NCI-H446 (cell line): Measurements from ENCODE around the gene RAB6B.

ENCODE experiments used
- DNase-seq, 2 experiments: peaks; one replicate each; lab custom pipeline; 2025; lab: John Stamatoyannopoulos, UW

The RAB6B gene

GRCh38 chr3:133857767-133858166 is 37.9 kb downstream of the RAB6B start:
- no peak for DNase-seq

- DNase-seq: no peak
Measured at GRCh38 chr3:133856316-133856715, 39.4 kb downstream of the RAB6B start.

GRCh38 chr3:133855772-133856171 is 39.9 kb downstream of the RAB6B start:
- no peak for DNase-seq

GRCh38 chr3:133855002-133855370 is 40.7 kb downstream of the RAB6B start:
- no peak for DNase-seq

GRCh38 chr3:133854264-133855001 is 41.2 kb downstream of the RAB6B start:
- no peak for DNase-seq

- DNase-seq: no peak
Measured at GRCh38 chr3:133853925-133854227, 41.8 kb downstream of the RAB6B start.

- DNase-seq: no peak
Measured at GRCh38 chr3:133853063-133853924, 42.4 kb downstream of the RAB6B start.

- no peak for DNase-seq
Measured at GRCh38 chr3:133851931-133852330, 43.8 kb downstream of the RAB6B start.

- no peak for DNase-seq
Measured at GRCh38 chr3:133851266-133851906, 44.3 kb downstream of the RAB6B start.

GRCh38 chr3:133850034-133850433 is 45.6 kb downstream of the RAB6B start:
- DNase-seq: no peak

- DNase-seq: no peak
Measured at GRCh38 chr3:133849346-133849745, 46.3 kb downstream of the RAB6B start.

GRCh38 chr3:133845127-133845526 is 50.6 kb downstream of the RAB6B start:
- DNase-seq: no peak

- DNase-seq: no peak
Measured at GRCh38 chr3:133843634-133844033, 52.0 kb downstream of the RAB6B start.

- DNase-seq: no peak
Measured at GRCh38 chr3:133842158-133842557, 53.5 kb downstream of the RAB6B start.

- no peak for DNase-seq
Measured at GRCh38 chr3:133841196-133841595, 54.5 kb downstream of the RAB6B start.

- DNase-seq: no peak
Measured at GRCh38 chr3:133840767-133841166, 54.9 kb downstream of the RAB6B start.

- DNase-seq: no peak
Measured at GRCh38 chr3:133840055-133840737, 55.5 kb downstream of the RAB6B start.

- no peak for DNase-seq
Measured at GRCh38 chr3:133838916-133839800, 56.5 kb downstream of the RAB6B start.

- no peak for DNase-seq
Measured at GRCh38 chr3:133838296-133838789, 57.3 kb downstream of the RAB6B start.

- DNase-seq: no peak
Measured at GRCh38 chr3:133837487-133838295, 58.0 kb downstream of the RAB6B start.
